CD4-positive, alpha-beta T cell treated with Interleukin-21 for 1 hour (primary cell): ENCODE measurements around the gene LRBA.

Experiments used
- DNase-seq: peaks from one replicate; pipeline ENCODE4 v3.0.0-alpha.2; 2020

LRBA gene

GRCh38 chr4:150874338-150875226 lies 140.5 kb downstream of the LRBA start:
- DNase-seq, result no peak

- peak; percentile 85 for DNase-seq
These were observed 147.9 kb downstream of the LRBA start for GRCh38 chr4:150867148-150867547.

GRCh38 chr4:150863456-150863855 lies 151.6 kb downstream of the LRBA start:
- no peak for DNase-seq

GRCh38 chr4:150862829-150863228 lies 152.3 kb downstream of the LRBA start:
- no peak for DNase-seq

GRCh38 chr4:150859453-150859852 lies 155.6 kb downstream of the LRBA start:
- DNase-seq, result no peak

GRCh38 chr4:150855981-150856510 lies 159.0 kb downstream of the LRBA start:
- no peak for DNase-seq

- DNase-seq, result no peak
These were observed 160.5 kb downstream of the LRBA start for GRCh38 chr4:150854600-150854999.

GRCh38 chr4:150853882-150854281 lies 161.2 kb downstream of the LRBA start:
- no peak for DNase-seq

GRCh38 chr4:150852216-150852615 lies 162.9 kb downstream of the LRBA start:
- no peak for DNase-seq

- no peak for DNase-seq
These were observed 166.1 kb downstream of the LRBA start for GRCh38 chr4:150849016-150849415.

- peak; percentile 83 for DNase-seq
These were observed 186.9 kb downstream of the LRBA start for GRCh38 chr4:150828159-150828558.

GRCh38 chr4:150827226-150827625 lies 187.9 kb downstream of the LRBA start:
- DNase-seq, result peak; percentile 4

- DNase-seq, result no peak
These were observed 188.8 kb downstream of the LRBA start for GRCh38 chr4:150826306-150826705.

- no peak for DNase-seq
These were observed 192.7 kb downstream of the LRBA start for GRCh38 chr4:150822407-150822806.

GRCh38 chr4:150821641-150822040 lies 193.4 kb downstream of the LRBA start:
- DNase-seq, result no peak

GRCh38 chr4:150820409-150820808 lies 194.7 kb downstream of the LRBA start:
- no peak for DNase-seq

GRCh38 chr4:150818661-150819060 lies 196.4 kb downstream of the LRBA start:
- no peak for DNase-seq

- no peak for DNase-seq
These were observed 197.1 kb downstream of the LRBA start for GRCh38 chr4:150817804-150818528.

GRCh38 chr4:150817017-150817416 lies 198.1 kb downstream of the LRBA start:
- no peak for DNase-seq

- DNase-seq, result no peak
These were observed 198.6 kb downstream of the LRBA start for GRCh38 chr4:150816491-150816890.

GRCh38 chr4:150814873-150815272 lies 200.2 kb downstream of the LRBA start:
- DNase-seq, result no peak

GRCh38 chr4:150805183-150806025 lies 209.7 kb downstream of the LRBA start:
- no peak for DNase-seq

GRCh38 chr4:150801833-150802232 lies 213.3 kb downstream of the LRBA start:
- DNase-seq, result no peak
